Gastrocnemius medialis (tissue), 4 donors: ENCODE data around the gene ANKRD2. TPM values are rescaled to one million over a fixed set of nuclear protein-coding genes. Genes with fewer than 3 reads are reported as not detected.

Source experiments
- ATAC-seq, 2 donors: fragments of 150-250 bp; one replicate each; pipeline ENCODE4 v1.9.1; 2016
- DNase-seq, 2 donors: peaks; one replicate each; pipeline ENCODE4 v3.0.0-alpha.2; 2019
- H3K27ac ChIP-seq, 4 donors: fragments of 200-600 bp; sonication (generic); 1 replicate in 1 of 4; 2 replicates in 3 of 4; pipeline ENCODE4 v1.5.1; 2016 to 2018; ENCODE audit warnings: mild to moderate bottlenecking in 2 of 4, moderate library complexity in 1 of 4
- H3K27me3 ChIP-seq, 3 donors: fragments of 200-600 bp; sonication (generic) in 2 of 3; 1 replicate in 1 of 3; 2 replicates in 2 of 3; pipeline versions ENCODE4 v1.5.1 to v1.6.0; 2016 to 2019; ENCODE audit warnings: mild to moderate bottlenecking in 1 of 3, moderate library complexity in 1 of 3
- H3K36me3 ChIP-seq, 2 donors: fragments of 200-600 bp; sonication (generic) in 1 of 2; one replicate each; pipeline ENCODE4 v1.5.1; 2017 to 2018
- H3K4me1 ChIP-seq, 2 donors: fragments of 200-600 bp; sonication (generic) in 1 of 2; one replicate each; pipeline ENCODE4 v1.5.1; 2016 to 2017; ENCODE audit warnings: mild to moderate bottlenecking in 2 of 2
- H3K4me3 ChIP-seq, 4 donors: fragments of 200-600 bp; sonication (generic) in 3 of 4; 1 replicate in 1 of 4; 2 replicates in 3 of 4; pipeline ENCODE4 v1.5.1; 2016 to 2019; ENCODE audit warnings: mild to moderate bottlenecking in 2 of 4
- H3K9me3 ChIP-seq, 3 donors: fragments of 200-600 bp; sonication (generic) in 2 of 3; 1 replicate in 1 of 3; 2 replicates in 2 of 3; pipeline ENCODE4 v1.5.1; 2016 to 2019
- CTCF ChIP-seq, 5 experiments: fragments of 450-650 bp in 3 of 5; fragments of 200-600 bp in 2 of 5; sonication (generic) in 2 of 5; IDR thresholded peaks in 4 of 5; conservative IDR thresholded peaks in 1 of 5; 1 replicate in 4 of 5; 2 replicates in 1 of 5; pipeline ENCODE4 v1.5.1; 2016 to 2019; ENCODE audit warnings: antibody characterized with exemption in 5 of 5, mild to moderate bottlenecking in 3 of 5, moderate library complexity in 3 of 5
- POLR2A ChIP-seq, 2 donors: fragments of 450-650 bp; IDR thresholded peaks; one replicate each; pipeline ENCODE4 v1.6.1; 2017; ENCODE audit warnings: antibody characterized with exemption in 2 of 2, mild to moderate bottlenecking in 2 of 2, moderate library complexity in 2 of 2
- in situ Hi-C, 4 donors: fragments of 200-750 bp; cut with MboI; loops; one replicate each; pipeline versions ENCODE4 v1.15.0 to v1.8.0; 2017; ENCODE audit warnings: low sequenced_read_pairs in 4 of 4
- intact Hi-C: fragments of 100-400 bp; cut with DNase I; formaldehyde crosslinking; loops from one replicate; pipeline ENCODE4 v1.15.1; 2023; ENCODE audit warnings: low total_unique reads
- total RNA-seq, 4 donors: library from RNA; depleted of rRNA; stranded (reverse); fragments of >200 nt; gene quantifications; one replicate each; pipeline versions ENCODE4 v1.1.0 to v1.2.3, GENCODE V29; 2016

ANKRD2 gene
- total RNA-seq, 4 donors from 2014 or later: 105 to 1,024 (median 853) TPM

GRCh38 chr10:97534746-97535367 is 37.7 kb upstream of the ANKRD2 start:
- intact Hi-C loops (no loop called here), in situ Hi-C loops (no loop called here)
- peak in 1 of 2 donors; percentile 46 for DNase-seq
- Histone ChIP-seq H3K27ac (no peak overlapping the region), H3K4me1 (peaks cover 7 to 15% of the 10 kb centered on the region in 2 donors), H3K4me3 (no peak overlapping the region), H3K27me3 (no peaks in the 10 kb centered on the region), H3K36me3 (no peaks in the 10 kb centered on the region), H3K9me3 (no peaks in the 10 kb centered on the region)
- peak in 3 of 5 experiments; percentile 27 to 45 (median 41) for TF ChIP-seq CTCF (IDR thresholded peaks at IDR 0.05 in 4 of 5, conservative IDR thresholded peaks at IDR 0.05 in 1 of 5)
- TF ChIP-seq POLR2A (IDR thresholded peaks at IDR 0.05): no peak
- peak; percentile 38 to 63 for ATAC-seq

- in situ Hi-C loops (no loop called here), intact Hi-C loops (no loop called here)
- Histone ChIP-seq H3K4me3 (no peak overlapping the region), H3K4me1 (peaks cover 21 to 29% of the 10 kb centered on the region in 2 donors), H3K36me3 (no peaks in the 10 kb centered on the region), H3K27ac (no peak overlapping the region), H3K27me3 (no peaks in the 10 kb centered on the region), H3K9me3 (no peaks in the 10 kb centered on the region)
- no peak for DNase-seq
- TF ChIP-seq CTCF (IDR thresholded peaks at IDR 0.05 in 4 of 5, conservative IDR thresholded peaks at IDR 0.05 in 1 of 5) (no peak), POLR2A (IDR thresholded peaks at IDR 0.05) (no peak)
- no peak for ATAC-seq
Observed at GRCh38 chr10:97537186-97537869, 35.3 kb upstream of the ANKRD2 start.

GRCh38 chr10:97538411-97538810 is 34.2 kb upstream of the ANKRD2 start:
- Histone ChIP-seq H3K9me3 (no peaks in the 10 kb centered on the region), H3K36me3 (no peaks in the 10 kb centered on the region), H3K27ac (no peak overlapping the region), H3K4me1 (peaks cover 29 to 36% of the 10 kb centered on the region in 2 donors), H3K4me3 (no peak overlapping the region), H3K27me3 (no peaks in the 10 kb centered on the region)
- TF ChIP-seq POLR2A (IDR thresholded peaks at IDR 0.05) (no peak), CTCF (IDR thresholded peaks at IDR 0.05 in 4 of 5, conservative IDR thresholded peaks at IDR 0.05 in 1 of 5) (no peak)
- in situ Hi-C loops (no loop called here), intact Hi-C loops (no loop called here)
- no peak for DNase-seq
- ATAC-seq: no peak

- TF ChIP-seq CTCF (IDR thresholded peaks at IDR 0.05 in 4 of 5, conservative IDR thresholded peaks at IDR 0.05 in 1 of 5) (no peak), POLR2A (IDR thresholded peaks at IDR 0.05) (no peak)
- Histone ChIP-seq H3K36me3 (no peaks in the 10 kb centered on the region), H3K27me3 (no peaks in the 10 kb centered on the region), H3K27ac (no peak overlapping the region), H3K4me3 (no peak overlapping the region), H3K9me3 (no peaks in the 10 kb centered on the region), H3K4me1 (peaks cover 33 to 38% of the 10 kb centered on the region in 2 donors)
- intact Hi-C loops (no loop called here), in situ Hi-C loops (no loop called here)
- ATAC-seq (no peak), DNase-seq (no peak)
Observed at GRCh38 chr10:97538839-97539238, 33.7 kb upstream of the ANKRD2 start.
